HEK293 (cell line): ENCODE measurements around the gene BRIX1.

ENCODE experiments used
- ZNF121 ChIP-seq: fragments of 450-650 bp; formaldehyde crosslinking; IDR thresholded peaks from 2 replicates; pipeline ENCODE4 v1.5.1; 2016; ENCODE audit warnings: missing biosample characterization, missing genetic modification characterization
- ZNF677 ChIP-seq: fragments of 450-650 bp; IDR thresholded peaks from 2 replicates; pipeline ENCODE4 v1.5.0; 2018; ENCODE audit warnings: missing biosample characterization, mild to moderate bottlenecking, missing genetic modification characterization, moderate library complexity

GRCh38 chr5:34927785-34928184 lies 12.3 kb downstream of the BRIX1 start:
- TF ChIP-seq ZNF677 (tag by site-specific recombination) = no peak
- TF ChIP-seq ZNF121 = no peak
